ENCODE measurements around the gene MLLT6.

The MLLT6 gene

GRCh38 chr17:38676706-38677504, 28.2 kb upstream of the MLLT6 start:
- DNase-seq: peak; percentile 56

- no peak for DNase-seq
These were observed 27.3 kb upstream of the MLLT6 start for GRCh38 chr17:38677819-38678218.

- DNase-seq: no peak
These were observed 24.0 kb upstream of the MLLT6 start for GRCh38 chr17:38681096-38681495.

- no peak for DNase-seq
These were observed 19.6 kb upstream of the MLLT6 start for GRCh38 chr17:38685491-38685890.

- no peak for DNase-seq
These were observed 17.8 kb upstream of the MLLT6 start for GRCh38 chr17:38687286-38687685.

GRCh38 chr17:38690386-38690785, 14.7 kb upstream of the MLLT6 start:
- DNase-seq: no peak

GRCh38 chr17:38691154-38691553, 13.9 kb upstream of the MLLT6 start:
- DNase-seq: no peak

- DNase-seq: no peak
These were observed 11.3 kb upstream of the MLLT6 start for GRCh38 chr17:38693700-38694329.

GRCh38 chr17:38697061-38697820, 7.8 kb upstream of the MLLT6 start:
- no peak for DNase-seq

- DNase-seq: no peak
These were observed 6.3 kb upstream of the MLLT6 start for GRCh38 chr17:38698760-38699159.

GRCh38 chr17:38701504-38702165, 3.4 kb upstream of the MLLT6 start:
- peak; percentile 85 for DNase-seq

- peak; percentile 79 for DNase-seq
These were observed 2.7 kb upstream of the MLLT6 start for GRCh38 chr17:38702166-38702915.

- DNase-seq: no peak
These were observed 1.9 kb upstream of the MLLT6 start for GRCh38 chr17:38702916-38703741.

GRCh38 chr17:38703742-38704605, 1.1 kb upstream of the MLLT6 start:
- DNase-seq: peak; percentile 41

- DNase-seq: no peak
These were observed 390 bp downstream of the MLLT6 start for GRCh38 chr17:38705523-38705802.

GRCh38 chr17:38705803-38706504, 881 bp downstream of the MLLT6 start:
- DNase-seq: no peak

- DNase-seq: no peak
These were observed 1.6 kb downstream of the MLLT6 start for GRCh38 chr17:38706505-38707216.

- no peak for DNase-seq
These were observed 2.7 kb downstream of the MLLT6 start for GRCh38 chr17:38707678-38708351.

All from KG1 (cell line).